SK-N-MC (cell line): ENCODE results near the gene PPIF.

Source experiments
- EZH2 ChIP-seq: fragments of 200-600 bp; sonication (generic); IDR thresholded peaks from one replicate; pipeline ENCODE4 v1.6.1; 2017; ENCODE audit warnings: antibody characterized with exemption
- POLR2AphosphoS5 ChIP-seq: IDR thresholded peaks from 2 replicates; pipeline ENCODE4 v1.6.1; 2012; ENCODE audit warnings: mild to moderate bottlenecking, low read depth, low read length, borderline replicate concordance

- TF ChIP-seq EZH2 (no peak), POLR2AphosphoS5 (no peak)
These were observed 53.1 kb downstream of the PPIF start for GRCh38 chr10:79400146-79401004.
